Ovary (tissue), 9 donors: ENCODE measurements around the gene TGFB1I1. TPM values are rescaled to one million over a fixed set of nuclear protein-coding genes. Genes with fewer than 3 reads are reported as not detected.

Experiments
- DNase-seq, 5 donors: peaks; one replicate each; pipeline ENCODE4 v3.0.0-alpha.2; 2019 to 2020
- H3K27ac ChIP-seq, 2 donors: fragments of 200-600 bp; one replicate each; pipeline versions ENCODE4 v1.5.1 to v1.8.0; 2019 to 2022
- H3K27me3 ChIP-seq: fragments of 200-600 bp; one replicate; pipeline ENCODE4 v1.8.0; 2022
- H3K36me3 ChIP-seq: fragments of 200-600 bp; sonication (generic); one replicate; pipeline ENCODE4 v1.5.1; 2019
- H3K4me1 ChIP-seq: one replicate; pipeline ENCODE4 v1.8.1; 2013; ENCODE audit warnings: mild to moderate bottlenecking, moderate library complexity; ENCODE audit not compliant: insufficient read depth
- H3K4me3 ChIP-seq: fragments of 200-600 bp; sonication (generic); one replicate; pipeline ENCODE4 v1.5.1; 2017
- H3K9me3 ChIP-seq, 2 donors: fragments of 200-600 bp in 1 of 2; sonication (generic) in 1 of 2; one replicate each; pipeline versions ENCODE4 v1.5.1 to v1.8.1; 2013 to 2019; ENCODE audit warnings: mild to moderate bottlenecking in 1 of 2, moderate library complexity in 1 of 2
- CTCF ChIP-seq, 3 donors: fragments of 450-650 bp in 2 of 3; fragments of 200-600 bp in 1 of 3; IDR thresholded peaks; one replicate each; pipeline versions ENCODE4 v1.5.1 to v1.8.0; 2016 to 2022; ENCODE audit warnings: antibody characterized with exemption in 3 of 3, mild to moderate bottlenecking in 1 of 3
- EP300 ChIP-seq: sonication (generic); formaldehyde crosslinking; IDR thresholded peaks from one replicate; pipeline ENCODE4 v1.6.1; 2017; ENCODE audit warnings: antibody characterized with exemption
- POLR2A ChIP-seq: fragments of 450-650 bp; IDR thresholded peaks from one replicate; pipeline ENCODE4 v1.6.1; 2017; ENCODE audit warnings: antibody characterized with exemption, mild to moderate bottlenecking, moderate library complexity
- WGBS, 3 donors: extraction: QIAGEN DNeasy Blood & Tissue Kit in 1 of 3; methylation state at CpG; one replicate each; pipeline versions ENCODE4 v1.1.5 to v1.1.7; 2013 to 2017; 5-methylcytosine and 5-hydroxymethylcytosine counted together
- intact Hi-C, 4 donors: fragments of 100-400 bp; cut with DNase I; formaldehyde crosslinking; loops; one replicate each; pipeline versions ENCODE4 v1.11.0 to v1.15.1; 2022 to 2023
- polyA plus RNA-seq, 2 donors: library from polyadenylated mRNA; stranded (reverse); fragments of 200-250 nt in 1 of 2; fragments of 350-450 nt in 1 of 2; fragmentation: Illumina TruSeq in 1 of 2; extraction: RNeasy Lipid Tissue Mini Kit (QIAGEN cat#74804) in 1 of 2; gene quantifications; one replicate each; pipeline ENCODE4 v1.2.3, GENCODE V29; 2013 to 2014
- total RNA-seq, 7 donors: library from RNA; depleted of rRNA in 2 of 7; stranded (reverse); fragments of >200 nt in 2 of 7; fragmentation: NEBNext Ultra II Directional in 3 of 7; extraction: Animal tissue kit (Norgen Biotek cat#: 25700) in 3 of 7; gene quantifications; one replicate each; pipeline versions ENCODE4 v1.1.0 to v1.2.4, GENCODE V29; 2016 to 2023
- donor health status: DM: no; HTN: no; CAD: no; lungs with moderate emphysema.
- donor health status: DM: no; HTN: no; CAD: no.
- donor health status: Bipolar disorder and iron deficiency.
- donor health status: DM: yes; HTN: yes; CAD: no.
- donor health status: DM: no; HTN: no; CAD: no.
- donor health status: DM: yes; HTN: yes; CAD: no.

Gene TGFB1I1
- total and polyA plus RNA-seq, 9 donors = 38.0 to 216 (median 124) TPM

DNA sequence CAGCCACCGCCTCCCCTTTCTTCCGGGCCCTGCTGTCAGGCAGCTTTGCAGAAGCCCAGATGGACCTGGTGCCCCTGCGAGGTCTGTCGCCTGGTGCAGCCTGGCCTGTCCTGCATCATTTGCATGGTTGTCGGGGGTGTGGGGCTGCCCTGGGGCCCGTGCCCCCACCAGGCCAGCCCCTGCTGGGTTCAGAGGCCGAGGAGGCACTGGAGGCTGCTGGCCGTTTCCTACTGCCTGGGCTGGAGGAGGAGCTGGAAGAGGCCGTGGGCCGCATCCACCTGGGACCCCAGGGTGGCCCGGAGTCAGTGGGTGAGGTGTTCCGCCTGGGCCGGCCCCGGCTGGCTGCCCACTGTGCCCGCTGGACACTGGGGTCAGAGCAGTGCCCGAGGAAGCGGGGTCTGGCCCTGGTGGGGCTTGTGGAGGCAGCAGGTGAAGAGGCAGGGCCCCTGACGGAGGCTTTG is 5.5 kb upstream of the TGFB1I1 start:
- no peaks in the 10 kb centered on the region for H3K9me3 ChIP-seq
- no peak overlapping the region for H3K4me3 ChIP-seq
- 89 to 94% (median 90%) methylated on average over 18 of the region's 18 CpGs for WGBS, 3 donors
- H3K36me3 ChIP-seq = no peaks in the 10 kb centered on the region
- peak in 2 of 5 donors; percentile 21 to 34 for DNase-seq
- TF ChIP-seq EP300 (no peak), POLR2A (no peak), CTCF (IDR thresholded peaks at IDR 0.05) (no peak)
- H3K27me3 ChIP-seq = no peaks in the 10 kb centered on the region
- peaks cover 4% of the 10 kb centered on the region for H3K4me1 ChIP-seq
- H3K27ac ChIP-seq = no peak overlapping the region
- intact Hi-C loops = no loop called here

- 79 to 82% (median 80%) methylated on average over 5 of the region's 5 CpGs for WGBS, 3 donors
- Histone ChIP-seq H3K27me3 (no peaks in the 10 kb centered on the region), H3K4me3 (no peak overlapping the region), H3K4me1 (peaks cover 6% of the 10 kb centered on the region), H3K9me3 (no peaks in the 10 kb centered on the region), H3K27ac (no peak overlapping the region), H3K36me3 (no peaks in the 10 kb centered on the region)
- peak in 2 of 5 donors; percentile 5 for DNase-seq
- TF ChIP-seq EP300 (no peak), POLR2A (no peak), CTCF (IDR thresholded peaks at IDR 0.05) (no peak)
- intact Hi-C loops = no loop called here
These were observed 4.7 kb upstream of the TGFB1I1 start for GRCh38 chr16:31467151-31467773.

- Histone ChIP-seq H3K4me3 (no peak overlapping the region), H3K4me1 (peaks cover 6% of the 10 kb centered on the region), H3K27me3 (no peaks in the 10 kb centered on the region), H3K36me3 (no peaks in the 10 kb centered on the region), H3K27ac (no peak overlapping the region), H3K9me3 (no peaks in the 10 kb centered on the region)
- DNase-seq = no peak
- intact Hi-C loops = no loop called here
- TF ChIP-seq EP300 = no peak
- no peak for TF ChIP-seq POLR2A
- TF ChIP-seq CTCF (IDR thresholded peaks at IDR 0.05) = no peak
- 85 to 96% (median 95%) methylated on average over 5 of the region's 5 CpGs for WGBS, 3 donors
These were observed 4.1 kb upstream of the TGFB1I1 start for GRCh38 chr16:31467858-31468257.

- TF ChIP-seq EP300 (no peak), POLR2A (no peak), CTCF (IDR thresholded peaks at IDR 0.05) (no peak)
- intact Hi-C loops = no loop called here
- Histone ChIP-seq H3K27ac (peak overlapping the region in 1 of 2 donors; percentile 87), H3K9me3 (no peaks in the 10 kb centered on the region), H3K4me3 (no peak overlapping the region), H3K36me3 (no peaks in the 10 kb centered on the region), H3K4me1 (peaks cover 6% of the 10 kb centered on the region), H3K27me3 (no peaks in the 10 kb centered on the region)
- no peak for DNase-seq
- 78 to 81% (median 80%) methylated on average over 3 of the region's 3 CpGs for WGBS, 3 donors
These were observed 1.3 kb upstream of the TGFB1I1 start for GRCh38 chr16:31470615-31471014.
